GM12878 (cell line): ENCODE data around the gene MVB12B. TPM values are rescaled to one million over a fixed set of nuclear protein-coding genes. Genes with fewer than 3 reads are reported as not detected.

Experiments
- ATAC-seq: fragments of 200-7000 bp; cut with Tn5 transposase; 3 replicates; pipeline ENCODE4 v1.9.1; 2020; ENCODE audit warnings: mild to moderate bottlenecking, moderate library complexity
- BruUV-seq: library from RNA; stranded (reverse); fragments of 400-500 nt; replicated peaks from 2 replicates; lab custom pipeline; 2021; lab: Mats Ljungman, UMichigan
- CTCF ChIA-PET: fragments of 300-600 bp; sonication (Branson Sonifier 250); formaldehyde crosslinking; extraction: SDS; loops from one replicate; lab custom pipeline; 2021; ENCODE audit warnings: inconsistent platforms; lab: Yijun Ruan, JAX
- POLR2A ChIA-PET: fragments of 350-600 bp; formaldehyde crosslinking; extraction: SDS; loops from one replicate; lab custom pipeline; 2021; ENCODE audit warnings: inconsistent platforms; lab: Charles Lee
- RAD21 ChIA-PET: fragments of 300-600 bp; sonication (Branson Sonifier 250); formaldehyde crosslinking; loops from one replicate; lab custom pipeline; 2023; ENCODE audit warnings: antibody characterized with exemption; ENCODE audit not compliant: unreplicated experiment; lab: Charles Lee
- SMC1A ChIA-PET: fragments of 300-600 bp; sonication (Branson Sonifier 250); formaldehyde crosslinking; loops from one replicate; lab custom pipeline; 2023; ENCODE audit not compliant: unreplicated experiment, uncharacterized antibody; lab: Charles Lee
- DNase-seq: peaks from one replicate; pipeline ENCODE4 v3.0.0-alpha.2; 2011; ENCODE audit warnings: low read depth, low spot score
- FAIRE-seq: peaks from 3 replicates; lab custom pipeline; 2011; peaks lifted over from hg19 to GRCh38; lab: Jason Lieb, UNC
- H2AFZ ChIP-seq: 2 replicates; pipeline ENCODE4 v1.6.0; 2011; ENCODE audit warnings: low read depth, low read length, control low read depth; ENCODE audit not compliant: control insufficient read depth
- H3K27ac ChIP-seq: 2 replicates; pipeline ENCODE4 v1.5.1; 2011; ENCODE audit warnings: control low read depth; ENCODE audit not compliant: control insufficient read depth, insufficient read depth
- H3K27me3 ChIP-seq, 2 experiments: replicated peaks in 1 of 2; 2 replicates each; pipeline versions ENCODE4 v1.6.0 to v1.6.1; 2011; ENCODE audit warnings: low read length in 1 of 2; ENCODE audit not compliant: control insufficient read depth in 2 of 2, insufficient read depth in 2 of 2
- H3K36me3 ChIP-seq, 2 experiments: 2 replicates each; pipeline ENCODE4 v1.5.1; 2011; ENCODE audit warnings: low read length in 1 of 2; ENCODE audit not compliant: control insufficient read depth in 2 of 2, insufficient read depth in 2 of 2
- H3K4me1 ChIP-seq: 2 replicates; pipeline ENCODE4 v1.6.1; 2011; ENCODE audit warnings: mild to moderate bottlenecking, low read length, moderate library complexity, mixed read lengths; ENCODE audit not compliant: control insufficient read depth, insufficient read depth
- H3K4me2 ChIP-seq: 2 replicates; pipeline ENCODE4 v1.6.0; 2011; ENCODE audit warnings: control low read depth; ENCODE audit not compliant: control insufficient read depth, insufficient read depth
- H3K4me3 ChIP-seq: fragments of 200-600 bp; sonication (generic); 2 replicates; pipeline ENCODE4 v1.5.1; 2016
- H3K79me2 ChIP-seq: 2 replicates; pipeline ENCODE4 v1.6.0; 2011; ENCODE audit warnings: low read length; ENCODE audit not compliant: control insufficient read depth, insufficient read depth
- H3K9ac ChIP-seq: 2 replicates; pipeline ENCODE4 v1.8.0; 2011; ENCODE audit warnings: low read length, control low read depth, mixed read lengths; ENCODE audit not compliant: control insufficient read depth, insufficient read depth
- H3K9me3 ChIP-seq: replicated peaks from 3 replicates; pipeline ENCODE4 v1.5.1; 2011; ENCODE audit warnings: mild to moderate bottlenecking, low read length; ENCODE audit not compliant: control insufficient read depth, insufficient read depth
- H4K20me1 ChIP-seq: 2 replicates; pipeline ENCODE4 v1.6.0; 2011; ENCODE audit not compliant: control insufficient read depth, insufficient read depth
- CHD1 ChIP-seq: IDR thresholded peaks from 2 replicates; pipeline ENCODE4 v1.6.1; 2012; ENCODE audit warnings: low read depth, low read length, improper control_type of control experiment
- HDAC2 ChIP-seq: fragments of 200-600 bp; sonication (generic); IDR thresholded peaks from 2 replicates; pipeline ENCODE4 v1.6.1; 2017
- MYB ChIP-seq: fragments of 150-350 bp; IDR thresholded peaks from 2 replicates; pipeline ENCODE4 v1.6.1; 2014; ENCODE audit warnings: mild to moderate bottlenecking, low read depth, low read length, borderline replicate concordance
- NR2F1 ChIP-seq: fragments of 450-650 bp; conservative IDR thresholded peaks from 2 replicates; pipeline ENCODE4 v1.6.1; 2017; ENCODE audit warnings: mild to moderate bottlenecking
- NRF1 ChIP-seq: conservative IDR thresholded peaks from 2 replicates; pipeline ENCODE4 v1.6.1; 2011; ENCODE audit warnings: mild to moderate bottlenecking, low read depth, low read length, improper control_type of control experiment
- RBBP5 ChIP-seq: fragments of 200-600 bp; sonication (generic); conservative IDR thresholded peaks from 2 replicates; pipeline ENCODE4 v1.6.1; 2016
- SMARCA5 ChIP-seq: fragments of 450-650 bp; IDR thresholded peaks from 2 replicates; pipeline ENCODE4 v1.6.1; 2017; ENCODE audit warnings: mild to moderate bottlenecking
- SREBF2 ChIP-seq: IDR thresholded peaks from 2 replicates; pipeline ENCODE4 v1.6.1; 2012; ENCODE audit warnings: mild to moderate bottlenecking, low read length
- STAT3 ChIP-seq: IDR thresholded peaks from 2 replicates; pipeline ENCODE4 v1.6.1; 2011; ENCODE audit warnings: low read depth, low read length, improper control_type of control experiment
- TCF3 ChIP-seq: IDR thresholded peaks from 2 replicates; pipeline ENCODE4 v1.6.1; 2012; ENCODE audit warnings: low read depth, mild to moderate bottlenecking, low read length, borderline replicate concordance; ENCODE audit not compliant: insufficient read depth
- USF2 ChIP-seq: IDR thresholded peaks from 2 replicates; pipeline ENCODE4 v1.6.1; 2011; ENCODE audit warnings: low read depth, low read length, improper control_type of control experiment, borderline replicate concordance
- ZNF592 ChIP-seq: fragments of 450-650 bp; IDR thresholded peaks from 2 replicates; pipeline ENCODE4 v1.6.1; 2017; ENCODE audit warnings: mild to moderate bottlenecking, moderate library complexity
- WGBS: methylation state at CpG from one replicate; pipeline ENCODE4 v1.1.6; 2016; ENCODE audit warnings: low lambda C conversion rate; ENCODE audit not compliant: insufficient replicate concordance, insufficient coverage; ENCODE audit errors: missing lambda C conversion rate; 5-methylcytosine and 5-hydroxymethylcytosine counted together
- in situ Hi-C: fragments of 300-500 bp; cut with MboI; formaldehyde crosslinking; loops from 9 replicates; pipeline ENCODE4 v1.14.3; 2018; ENCODE audit warnings: mixed read lengths
- intact Hi-C: fragments of 100-400 bp; cut with micrococcal nuclease; formaldehyde crosslinking; loops from one replicate; pipeline ENCODE4 v1.14.2; 2022; ENCODE audit not compliant: unreplicated experiment
- polyA plus RNA-seq, 11 experiments: library from polyadenylated mRNA; depleted of rRNA in 4 of 11; unstranded in 6 of 11; stranded (reverse) in 5 of 11; fragments of >200 nt; fragmentation: Nextera tagmentation in 4 of 11; fragmentation: Illumina TruSeq in 1 of 11; extraction: Ambion mirVana in 4 of 11; extraction: Trizol in 1 of 11; gene quantifications; 1 replicate in 1 of 11; 2 replicates in 10 of 11; pipeline versions ENCODE4 v1.2.1 to v1.2.3, GENCODE V29; 2011 to 2016; ENCODE audit warnings: inconsistent platforms in 2 of 11, missing spikeins in 2 of 11, low read depth in 1 of 11
- total RNA-seq, 4 experiments: library from RNA; depleted of rRNA in 3 of 4; stranded (reverse); fragments of >200 nt in 3 of 4; fragmentation: Illumina TruSeq in 1 of 4; extraction: Trizol in 1 of 4; gene quantifications; 2 replicates each; pipeline versions ENCODE4 v1.2.1 to v1.2.3, GENCODE V29; 2013 to 2021

The MVB12B gene
- total and polyA plus RNA-seq, 10 of the 15 experiments (the other 5 are each of a cell fraction or from before 2014, with no cell fraction given), result 0.08 TPM; not detected in 9

GRCh38 chr9:126437701-126438100 lies 111.1 kb downstream of the MVB12B start:
- FAIRE-seq, result no peak
- in situ Hi-C loops, result no loop called here
- no peak overlapping the region for H2AFZ ChIP-seq
- H3K9ac ChIP-seq, result no peak overlapping the region
- TF ChIP-seq NRF1 (no peak), SMARCA5 (no peak), STAT3 (no peak), MYB (no peak), SREBF2 (no peak), TCF3 (no peak), USF2 (no peak), ZNF592 (no peak), CHD1 (no peak), RBBP5 (no peak), HDAC2 (no peak), NR2F1 (no peak)
- TF ChIP-seq, all 136 proteins: peak for 0
- CTCF ChIA-PET, result interaction anchor here (1.2 kb wide), 1 partner anchor 10 kb away, joined by 3 read pairs; no protein-coding TSS in a partner anchor
- no peak for DNase-seq
- RAD21 ChIA-PET, result no interaction called here
- peaks cover 0 to 3% of the 10 kb centered on the region in 2 experiments; a peak in 3 of 4 replicates for H3K27me3 ChIP-seq
- intact Hi-C loops, result no loop called here
- no peaks in the 10 kb centered on the region for H3K4me1 ChIP-seq
- H3K79me2 ChIP-seq, result no peaks in the 10 kb centered on the region
- BruUV-seq, result no TSS peak
- POLR2A ChIA-PET, result no interaction called here
- H3K27ac ChIP-seq, result no peak overlapping the region
- H3K36me3 ChIP-seq, result no peaks in the 10 kb centered on the region
- H3K9me3 ChIP-seq, result no peaks in the 10 kb centered on the region
- no peaks in the 10 kb centered on the region for H4K20me1 ChIP-seq
- no peak for ATAC-seq
- no peak overlapping the region for H3K4me2 ChIP-seq
- SMC1A ChIA-PET, result no interaction called here
- WGBS, result 47% methylated on average over 2 of the region's 2 CpGs
- no peak overlapping the region for H3K4me3 ChIP-seq
